Spinal cord (tissue), 10 donors: ENCODE data around the gene TAOK2. TPM values are rescaled to one million over a fixed set of nuclear protein-coding genes. Genes with fewer than 3 reads are reported as not detected.
A peak's percentile ranks its signal among the peaks of the same experiment; 100 is the strongest.
"Not testable (repeated sequence)": the region's sequence is repeated elsewhere in the genome, so short reads cannot be mapped to it uniquely, and the experiment has no call there.

Source experiments
- DNase-seq, 6 donors: peaks; one replicate each; pipeline versions ENCODE4 v3.0.0 to v3.0.0-alpha.2; 2013 to 2015; ENCODE audit warnings: low spot score in 6 of 6, low read depth in 4 of 6
- H3K27ac ChIP-seq: one replicate; pipeline ENCODE4 v1.5.1; 2013; ENCODE audit warnings: low read depth, low read length, control low read depth
- H3K27me3 ChIP-seq: one replicate; pipeline ENCODE4 v1.6.1; 2013; ENCODE audit warnings: low read length; ENCODE audit not compliant: control insufficient read depth, insufficient read depth
- H3K36me3 ChIP-seq: one replicate; pipeline ENCODE4 v1.6.1; 2013; ENCODE audit warnings: low read length; ENCODE audit not compliant: control insufficient read depth, insufficient read depth
- H3K4me1 ChIP-seq: one replicate; pipeline ENCODE4 v1.6.1; 2013; ENCODE audit warnings: low read length; ENCODE audit not compliant: control insufficient read depth, insufficient read depth
- H3K4me3 ChIP-seq: one replicate; pipeline ENCODE4 v1.5.1; 2013; ENCODE audit warnings: low read depth, low read length, control low read depth
- H3K9me3 ChIP-seq: one replicate; pipeline ENCODE4 v1.6.1; 2013; ENCODE audit warnings: low read length; ENCODE audit not compliant: control insufficient read depth, insufficient read depth
- WGBS: methylation state at CpG from one replicate; pipeline ENCODE4 v1.1.5; 2013; ENCODE audit warnings: missing lambda C conversion rate; ENCODE audit not compliant: insufficient coverage; 5-methylcytosine and 5-hydroxymethylcytosine counted together
- polyA plus RNA-seq, 2 donors: library from polyadenylated mRNA; unstranded; fragments of 120-200 nt; gene quantifications; one replicate each; pipeline ENCODE4 v1.2.1, GENCODE V29; 2013; ENCODE audit not compliant: insufficient read length in 2 of 2
- total RNA-seq, 2 donors: library from RNA; depleted of rRNA in 1 of 2; stranded (reverse); fragments of 120-200 nt in 1 of 2; fragments of >200 nt in 1 of 2; gene quantifications; one replicate each; pipeline versions ENCODE4 v1.2.3 to v1.2.4, GENCODE V29; 2013 to 2014
- donor health status: healthy.

Gene TAOK2
- total and polyA plus RNA-seq, 4 donors, result 42.2 to 87.1 (median 66.5) TPM

- 42% methylated on average over 12 of the region's 26 CpGs for WGBS
- Histone ChIP-seq H3K4me3 (no peak overlapping the region), H3K9me3 (no peaks in the 10 kb centered on the region), H3K36me3 (peaks cover 47% of the 10 kb centered on the region), H3K4me1 (peaks cover 35% of the 10 kb centered on the region), H3K27me3 (peaks cover 15% of the 10 kb centered on the region), H3K27ac (no peak overlapping the region)
- DNase-seq, result no peak
Observed at GRCh38 chr16:30009085-30009862, 35.6 kb downstream of the TAOK2 start.

- Histone ChIP-seq H3K9me3 (no peaks in the 10 kb centered on the region), H3K27me3 (peaks cover 15% of the 10 kb centered on the region), H3K4me1 (peaks cover 29% of the 10 kb centered on the region), H3K36me3 (peaks cover 38% of the 10 kb centered on the region), H3K27ac (no peak overlapping the region), H3K4me3 (peak overlapping the region; percentile 38)
- peak in 1 of 6 donors; percentile 17 for DNase-seq
- 24% methylated on average over 27 of the region's 34 CpGs for WGBS
Observed at GRCh38 chr16:30009990-30010843, 36.5 kb downstream of the TAOK2 start.

- under 1% methylated on average over 72 of the region's 99 CpGs for WGBS
- Histone ChIP-seq H3K36me3 (peaks cover 29% of the 10 kb centered on the region), H3K9me3 (no peaks in the 10 kb centered on the region), H3K4me1 (peaks cover 26% of the 10 kb centered on the region), H3K4me3 (peak within 1 kb of the TSS; percentile 41), H3K27me3 (peaks cover 15% of the 10 kb centered on the region), H3K27ac (no peak within 1 kb of the TSS)
- DNase-seq, result peak in 4 of 6 donors; percentile 35 to 92 (median 60)
Observed at GRCh38 chr16:30010844-30011713, 37.4 kb downstream of the TAOK2 start, which contains the start of gene DOC2A. DOC2A (minus strand) TSS chr16:30011027; CDS start chr16:30010222, 805 bp downstream.

- H3K27me3 ChIP-seq, result peaks cover 15% of the 10 kb centered on the region
- H3K9me3 ChIP-seq, result no peaks in the 10 kb centered on the region
- no peak for DNase-seq
- peaks cover 21% of the 10 kb centered on the region for H3K36me3 ChIP-seq
- no peak overlapping the region for H3K27ac ChIP-seq
- H3K4me3 ChIP-seq, result no peak overlapping the region
- WGBS, result 17% methylated on average over 28 of the region's 31 CpGs
- H3K4me1 ChIP-seq, result peaks cover 26% of the 10 kb centered on the region
Observed at GRCh38 chr16:30011714-30012504, 38.2 kb downstream of the TAOK2 start.

GRCh38 chr16:30012598-30012997, 38.9 kb downstream of the TAOK2 start:
- Histone ChIP-seq H3K27me3 (peaks cover 15% of the 10 kb centered on the region), H3K4me1 (peaks cover 26% of the 10 kb centered on the region), H3K36me3 (peaks cover 14% of the 10 kb centered on the region)
- not testable (repeated sequence) for H3K27ac ChIP-seq, H3K9me3 ChIP-seq, H3K4me3 ChIP-seq, DNase-seq
- 81% methylated on average over 5 of the region's 14 CpGs for WGBS

GRCh38 chr16:30015450-30015849, 41.8 kb downstream of the TAOK2 start:
- not testable (repeated sequence) for DNase-seq, H3K9me3 ChIP-seq, H3K27ac ChIP-seq, H3K36me3 ChIP-seq, H3K4me3 ChIP-seq, H3K27me3 ChIP-seq
- WGBS, result 86% methylated on average over 7 of the region's 7 CpGs
- H3K4me1 ChIP-seq, result peaks cover 12% of the 10 kb centered on the region

GRCh38 chr16:30016555-30017276, 43.0 kb downstream of the TAOK2 start:
- H3K9me3 ChIP-seq, result no peaks in the 10 kb centered on the region
- H3K36me3 ChIP-seq, result no peaks in the 10 kb centered on the region
- peaks cover 18% of the 10 kb centered on the region for H3K4me1 ChIP-seq
- H3K27ac ChIP-seq, result no peak overlapping the region
- WGBS, result 100% methylated on average over 3 of the region's 8 CpGs
- peaks cover 4% of the 10 kb centered on the region for H3K27me3 ChIP-seq
- H3K4me3 ChIP-seq, result no peak overlapping the region
- no peak for DNase-seq

GRCh38 chr16:30017277-30017656, 43.6 kb downstream of the TAOK2 start:
- no peak overlapping the region for H3K27ac ChIP-seq
- H3K4me1 ChIP-seq, result peaks cover 16% of the 10 kb centered on the region
- no peak for DNase-seq
- H3K27me3 ChIP-seq, result no peaks in the 10 kb centered on the region
- H3K9me3 ChIP-seq, result no peaks in the 10 kb centered on the region
- WGBS, result 100% methylated on average over 1 of the region's 2 CpGs
- H3K36me3 ChIP-seq, result no peaks in the 10 kb centered on the region
- H3K4me3 ChIP-seq, result no peak overlapping the region
